Sigmoid colon (tissue), 7 donors: Measurements from ENCODE around the gene TADA2A. TPM values are rescaled to one million over a fixed set of nuclear protein-coding genes. Genes with fewer than 3 reads are reported as not detected.

Experiments
- DNase-seq: peaks from one replicate; pipeline ENCODE4 v3.0.0-alpha.2; 2019
- H3K27ac ChIP-seq, 4 donors: fragments of 200-600 bp; sonication (generic); one replicate each; pipeline ENCODE4 v1.5.1; 2016 to 2019; ENCODE audit warnings: mild to moderate bottlenecking in 1 of 4
- H3K27me3 ChIP-seq, 3 donors: fragments of 200-600 bp; sonication (generic); one replicate each; pipeline ENCODE4 v1.5.1; 2019; ENCODE audit warnings: mild to moderate bottlenecking in 1 of 3
- H3K36me3 ChIP-seq, 4 donors: fragments of 200-600 bp; sonication (generic); one replicate each; pipeline ENCODE4 v1.5.1; 2016 to 2019
- H3K4me1 ChIP-seq, 4 donors: fragments of 200-600 bp; sonication (generic); one replicate each; pipeline ENCODE4 v1.5.1; 2017 to 2019
- H3K4me3 ChIP-seq, 4 donors: fragments of 200-600 bp; sonication (generic); one replicate each; pipeline ENCODE4 v1.5.1; 2017 to 2019; ENCODE audit warnings: mild to moderate bottlenecking in 2 of 4, moderate library complexity in 1 of 4
- H3K9me3 ChIP-seq, 4 donors: fragments of 200-600 bp in 3 of 4; sonication (generic) in 3 of 4; one replicate each; pipeline versions ENCODE4 v1.5.1 to v1.6.1; 2013 to 2019
- EP300 ChIP-seq, 4 donors: sonication (generic); formaldehyde crosslinking; IDR thresholded peaks; one replicate each; pipeline ENCODE4 v1.6.1; 2017; ENCODE audit warnings: antibody characterized with exemption in 4 of 4
- POLR2A ChIP-seq, 2 donors: fragments of 450-650 bp; IDR thresholded peaks; one replicate each; pipeline ENCODE4 v1.6.1; 2016; ENCODE audit warnings: antibody characterized with exemption in 2 of 2, mild to moderate bottlenecking in 2 of 2, moderate library complexity in 2 of 2
- POLR2AphosphoS5 ChIP-seq, 4 donors: sonication (generic); formaldehyde crosslinking; IDR thresholded peaks; one replicate each; pipeline ENCODE4 v1.6.1; 2017; ENCODE audit warnings: antibody characterized with exemption in 4 of 4
- WGBS, 2 donors: extraction: QIAGEN DNeasy Blood & Tissue Kit; methylation state at CpG; one replicate each; pipeline ENCODE4 v1.1.7; 2013; 5-methylcytosine and 5-hydroxymethylcytosine counted together
- intact Hi-C: fragments of 100-400 bp; cut with DNase I; formaldehyde crosslinking; loops from one replicate; pipeline ENCODE4 v1.15.1; 2023
- polyA plus RNA-seq, 3 donors: library from polyadenylated mRNA; stranded (reverse); fragments of 200-250 nt; gene quantifications; one replicate each; pipeline ENCODE4 v1.2.3, GENCODE V29; 2013
- total RNA-seq, 4 donors: library from RNA; depleted of rRNA; stranded (reverse); fragments of >200 nt; gene quantifications; one replicate each; pipeline ENCODE4 v1.1.0, GENCODE V29; 2016
- TF ChIP-seq, protein P1 (sequence below), 4 experiments: fragments of 450-650 bp in 3 of 4; fragments of 200-600 bp in 1 of 4; IDR thresholded peaks; one replicate each; pipeline ENCODE4 v1.5.1; 2016 to 2019; ENCODE audit warnings: antibody characterized with exemption in 4 of 4, mild to moderate bottlenecking in 3 of 4, moderate library complexity in 2 of 4
- donor health status: healthy with polysubstance abuse.
- donor health status: Bipolar disorder and iron deficiency.
- donor health status: healthy.

TADA2A gene
- total and polyA plus RNA-seq, 7 donors: 7.2 to 22.7 (median 15.0) TPM

GRCh38 chr17:37478187-37478586 lies 71.5 kb downstream of the TADA2A start:
- no peak for DNase-seq
- WGBS, 2 donors: 73 to 83% methylated on average over 2 of the region's 2 CpGs
- H3K9me3 ChIP-seq: no peaks in the 10 kb centered on the region
- H3K4me3 ChIP-seq: no peak overlapping the region
- H3K27ac ChIP-seq: no peak overlapping the region
- peaks cover 21 to 67% (median 30%) of the 10 kb centered on the region in 4 donors for H3K36me3 ChIP-seq
- TF ChIP-seq POLR2AphosphoS5 (IDR thresholded peaks at IDR 0.05) (peak in 1 of 4 donors; percentile 20), POLR2A (IDR thresholded peaks at IDR 0.05) (no peak)
- no peaks in the 10 kb centered on the region for H3K27me3 ChIP-seq
- H3K4me1 ChIP-seq: peaks cover 0 to 14% (median 3%) of the 10 kb centered on the region in 4 donors
- intact Hi-C loops: no loop called here

GRCh38 chr17:37479025-37479424 lies 72.3 kb downstream of the TADA2A start:
- TF ChIP-seq, protein P1, sequence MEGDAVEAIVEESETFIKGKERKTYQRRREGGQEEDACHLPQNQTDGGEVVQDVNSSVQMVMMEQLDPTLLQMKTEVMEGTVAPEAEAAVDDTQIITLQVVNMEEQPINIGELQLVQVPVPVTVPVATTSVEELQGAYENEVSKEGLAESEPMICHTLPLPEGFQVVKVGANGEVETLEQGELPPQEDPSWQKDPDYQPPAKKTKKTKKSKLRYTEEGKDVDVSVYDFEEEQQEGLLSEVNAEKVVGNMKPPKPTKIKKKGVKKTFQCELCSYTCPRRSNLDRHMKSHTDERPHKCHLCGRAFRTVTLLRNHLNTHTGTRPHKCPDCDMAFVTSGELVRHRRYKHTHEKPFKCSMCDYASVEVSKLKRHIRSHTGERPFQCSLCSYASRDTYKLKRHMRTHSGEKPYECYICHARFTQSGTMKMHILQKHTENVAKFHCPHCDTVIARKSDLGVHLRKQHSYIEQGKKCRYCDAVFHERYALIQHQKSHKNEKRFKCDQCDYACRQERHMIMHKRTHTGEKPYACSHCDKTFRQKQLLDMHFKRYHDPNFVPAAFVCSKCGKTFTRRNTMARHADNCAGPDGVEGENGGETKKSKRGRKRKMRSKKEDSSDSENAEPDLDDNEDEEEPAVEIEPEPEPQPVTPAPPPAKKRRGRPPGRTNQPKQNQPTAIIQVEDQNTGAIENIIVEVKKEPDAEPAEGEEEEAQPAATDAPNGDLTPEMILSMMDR (IDR thresholded peaks at IDR 0.05): no peak
- no peak for TF ChIP-seq EP300 (IDR thresholded peaks at IDR 0.05)
- TF ChIP-seq POLR2A (IDR thresholded peaks at IDR 0.05): no peak
- TF ChIP-seq POLR2AphosphoS5 (IDR thresholded peaks at IDR 0.05): no peak
- Histone ChIP-seq H3K36me3 (peaks cover 20 to 58% (median 26%) of the 10 kb centered on the region in 4 donors), H3K4me1 (peaks cover 0 to 18% (median 10%) of the 10 kb centered on the region in 4 donors), H3K27me3 (no peaks in the 10 kb centered on the region), H3K4me3 (no peak overlapping the region), H3K27ac (no peak overlapping the region), H3K9me3 (no peaks in the 10 kb centered on the region)
- WGBS, 2 donors: 97% methylated on average over 1 of the region's 1 CpG
- intact Hi-C loops: no loop called here
- no peak for DNase-seq

DNA sequence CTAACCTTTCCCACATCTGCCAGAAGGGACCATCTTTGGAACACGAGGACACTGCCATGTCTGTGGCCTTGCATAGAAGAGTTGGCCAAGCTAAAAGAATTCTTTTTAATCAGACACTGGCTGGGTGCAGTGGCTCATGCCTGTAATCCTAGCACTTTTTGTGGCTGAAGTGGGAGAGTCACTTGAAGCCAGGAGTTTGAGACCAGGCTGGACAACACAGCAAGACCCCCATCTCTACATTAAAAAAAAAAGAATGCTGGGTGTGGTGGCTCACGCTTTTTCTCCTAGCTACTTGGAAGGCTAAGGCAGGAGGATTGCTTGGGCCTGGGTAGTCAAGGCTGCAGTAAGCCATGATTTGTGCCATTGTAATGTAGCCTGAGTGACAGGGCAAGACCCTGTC lies 73.7 kb downstream of the TADA2A start:
- TF ChIP-seq POLR2A (IDR thresholded peaks at IDR 0.05) (no peak), POLR2AphosphoS5 (IDR thresholded peaks at IDR 0.05) (no peak), EP300 (IDR thresholded peaks at IDR 0.05) (no peak)
- TF ChIP-seq, protein P1 (IDR thresholded peaks at IDR 0.05): no peak
- Histone ChIP-seq H3K4me3 (no peak overlapping the region), H3K27me3 (no peaks in the 10 kb centered on the region), H3K9me3 (no peaks in the 10 kb centered on the region), H3K4me1 (peaks cover 0 to 18% (median 10%) of the 10 kb centered on the region in 4 donors), H3K27ac (no peak overlapping the region), H3K36me3 (peaks cover 14 to 44% (median 17%) of the 10 kb centered on the region in 4 donors)
- intact Hi-C loops: no loop called here
- 95% methylated on average over 2 of the region's 2 CpGs for WGBS, 2 donors
- DNase-seq: no peak

- no peak for DNase-seq
- H3K4me3 ChIP-seq: no peak overlapping the region
- H3K9me3 ChIP-seq: no peaks in the 10 kb centered on the region
- peaks cover 14 to 37% (median 14%) of the 10 kb centered on the region in 4 donors for H3K36me3 ChIP-seq
- 92 to 94% methylated on average over 9 of the region's 9 CpGs for WGBS, 2 donors
- no peaks in the 10 kb centered on the region for H3K27me3 ChIP-seq
- H3K27ac ChIP-seq: no peak overlapping the region
- TF ChIP-seq, protein P1 (IDR thresholded peaks at IDR 0.05): no peak
- TF ChIP-seq EP300 (IDR thresholded peaks at IDR 0.05): no peak
- TF ChIP-seq POLR2AphosphoS5 (IDR thresholded peaks at IDR 0.05): no peak
- no peak for TF ChIP-seq POLR2A (IDR thresholded peaks at IDR 0.05)
- intact Hi-C loops: no loop called here
- H3K4me1 ChIP-seq: peaks cover 0 to 16% (median 10%) of the 10 kb centered on the region in 4 donors
These were observed 74.4 kb downstream of the TADA2A start for GRCh38 chr17:37481001-37481665.

DNA sequence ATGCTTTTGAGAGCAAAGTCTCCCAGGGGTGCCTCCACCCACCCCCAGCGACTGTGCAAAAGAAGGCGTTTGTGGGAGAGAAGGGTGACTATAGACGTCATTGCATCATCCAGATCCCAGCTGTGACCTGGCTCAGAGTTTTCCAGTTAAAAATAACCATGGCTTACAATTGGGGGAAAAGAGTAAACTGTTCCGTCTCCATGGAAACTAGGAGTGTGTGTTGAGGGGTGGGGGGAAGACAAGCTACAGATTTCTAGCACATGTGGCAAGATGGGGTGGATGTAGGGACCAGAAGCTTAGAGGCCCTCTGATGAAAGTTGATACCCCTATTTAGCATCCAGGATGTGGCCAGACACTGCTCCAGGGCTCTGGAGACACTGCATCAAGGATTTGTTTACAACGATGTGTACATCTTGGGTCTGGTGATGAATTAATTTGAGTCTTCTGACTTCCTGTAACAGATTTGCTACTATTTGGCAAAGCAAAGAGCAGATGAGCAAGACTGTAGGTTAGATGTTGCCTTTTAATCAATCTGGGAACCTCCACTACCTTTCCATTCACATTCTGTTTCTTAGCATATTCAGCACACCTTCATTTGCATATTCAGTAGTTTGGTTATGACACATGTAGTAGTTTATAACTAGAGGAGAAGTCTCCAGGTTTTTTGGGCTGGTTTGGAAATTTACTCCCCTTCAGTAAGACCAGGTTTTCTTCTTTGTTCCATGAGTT lies 76.8 kb downstream of the TADA2A start:
- Histone ChIP-seq H3K27ac (peak overlapping the region in 2 of 4 donors; percentile 23 to 24), H3K9me3 (no peaks in the 10 kb centered on the region), H3K4me3 (no peak overlapping the region), H3K27me3 (no peaks in the 10 kb centered on the region), H3K4me1 (peaks cover 0 to 19% (median 15%) of the 10 kb centered on the region in 4 donors), H3K36me3 (peaks cover 0 to 14% (median 2%) of the 10 kb centered on the region in 4 donors)
- intact Hi-C loops: no loop called here
- WGBS, 2 donors: 68 to 82% methylated on average over 5 of the region's 5 CpGs
- peak; percentile 70 for DNase-seq
- TF ChIP-seq, protein P1 (IDR thresholded peaks at IDR 0.05): no peak
- peak in 1 of 4 donors; percentile 9 for TF ChIP-seq POLR2AphosphoS5 (IDR thresholded peaks at IDR 0.05)
